Activated CD4-positive, alpha-beta memory T cell treated with anti-CD3 and anti-CD28 coated beads for 36 hours (primary cell): ENCODE data around the gene ADAMTSL1. TPM values are rescaled to one million over a fixed set of nuclear protein-coding genes. Genes with fewer than 3 reads are reported as not detected.

Experiments
- CTCF ChIA-PET: fragments of 350-600 bp; sonication (Branson Sonifier 250); formaldehyde crosslinking; loops from one replicate; lab custom pipeline; 2021; ENCODE audit warnings: antibody characterized with exemption, inconsistent platforms; lab: Charles Lee
- POLR2A ChIA-PET: fragments of 350-600 bp; sonication (Branson Sonifier 250); formaldehyde crosslinking; loops from one replicate; lab custom pipeline; 2021; ENCODE audit warnings: antibody characterized with exemption; lab: Charles Lee
- DNase-seq: peaks from one replicate; pipeline ENCODE4 v3.0.0-alpha.2; 2020
- H3K27ac Mint-ChIP-seq: one replicate; pipeline ENCODE4 v1.8.0; 2021; ENCODE audit warnings: mixed read lengths
- H3K27me3 Mint-ChIP-seq: one replicate; pipeline ENCODE4 v1.8.0; 2021; ENCODE audit warnings: mixed read lengths
- H3K36me3 Mint-ChIP-seq: one replicate; pipeline ENCODE4 v1.8.0; 2021; ENCODE audit warnings: mixed read lengths
- H3K4me1 Mint-ChIP-seq: one replicate; pipeline ENCODE4 v1.8.0; 2021; ENCODE audit warnings: low read depth, mixed read lengths
- H3K4me3 Mint-ChIP-seq: one replicate; pipeline ENCODE4 v1.8.0; 2021; ENCODE audit warnings: mild to moderate bottlenecking, mixed read lengths
- H3K9me3 Mint-ChIP-seq: one replicate; pipeline ENCODE4 v1.8.0; 2021; ENCODE audit warnings: mixed read lengths
- intact Hi-C: fragments of 100-400 bp; cut with micrococcal nuclease; formaldehyde crosslinking; loops from one replicate; pipeline ENCODE4 v1.15.1; 2023
- total RNA-seq, 2 experiments: library from RNA; stranded (reverse); gene quantifications; one replicate each; pipeline ENCODE4 v1.2.3, GENCODE V29; 2021

The ADAMTSL1 gene
- total RNA-seq, 2 experiments from 2014 or later: not detected

DNA sequence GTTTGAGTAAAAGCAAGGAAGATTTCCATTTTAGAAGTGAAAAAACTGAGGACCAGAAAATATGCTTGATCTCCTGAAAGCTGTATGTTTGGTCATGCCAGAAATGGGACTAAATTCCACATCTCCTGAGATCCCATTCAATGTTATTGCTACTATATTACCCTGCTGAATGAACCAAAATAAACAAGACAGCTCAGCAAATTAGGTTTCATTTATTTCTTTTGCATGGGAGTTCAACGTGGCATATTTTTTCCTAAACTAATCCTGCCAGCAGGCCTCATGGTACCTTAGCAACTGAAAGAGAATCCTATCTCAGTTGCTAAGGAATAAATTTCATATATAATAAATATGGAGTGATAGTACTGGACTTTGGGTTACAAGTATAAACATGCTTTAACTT lies 101.7 kb downstream of the ADAMTSL1 start:
- Mint-ChIP-seq H3K4me1 (no peaks in the 10 kb centered on the region), H3K9me3 (peaks cover 1% of the 10 kb centered on the region), H3K27ac (no peak overlapping the region), H3K4me3 (no peak overlapping the region), H3K27me3 (no peaks in the 10 kb centered on the region), H3K36me3 (no peaks in the 10 kb centered on the region)
- DNase-seq: no peak
- intact Hi-C loops: no loop called here
- CTCF ChIA-PET: no interaction called here
- POLR2A ChIA-PET: no interaction called here

DNA sequence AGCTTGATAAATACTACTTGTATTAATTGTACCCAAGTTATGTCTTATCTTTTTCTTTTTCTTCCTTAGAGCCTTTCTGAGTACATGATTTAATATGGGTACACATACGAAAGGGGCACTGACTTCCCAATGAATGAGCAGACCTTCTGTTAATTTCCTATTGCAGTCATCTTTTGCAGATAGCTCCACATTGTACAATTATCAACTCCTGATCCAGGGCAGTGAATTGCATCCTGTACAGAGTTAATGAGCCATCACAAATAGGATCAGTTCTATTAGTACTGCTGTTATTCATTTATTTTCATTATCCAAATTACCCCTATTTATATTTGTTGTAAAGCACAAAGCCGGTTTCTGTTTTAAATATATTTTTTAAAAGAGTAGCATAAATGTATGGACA lies 105.6 kb downstream of the ADAMTSL1 start:
- Mint-ChIP-seq H3K36me3 (no peaks in the 10 kb centered on the region), H3K4me1 (no peaks in the 10 kb centered on the region), H3K27me3 (no peaks in the 10 kb centered on the region), H3K27ac (no peak overlapping the region), H3K4me3 (no peak overlapping the region), H3K9me3 (peaks cover 1% of the 10 kb centered on the region)
- no peak for DNase-seq
- ChIA-PET CTCF (no interaction called here), POLR2A (no interaction called here)
- intact Hi-C loops: no loop called here

DNA sequence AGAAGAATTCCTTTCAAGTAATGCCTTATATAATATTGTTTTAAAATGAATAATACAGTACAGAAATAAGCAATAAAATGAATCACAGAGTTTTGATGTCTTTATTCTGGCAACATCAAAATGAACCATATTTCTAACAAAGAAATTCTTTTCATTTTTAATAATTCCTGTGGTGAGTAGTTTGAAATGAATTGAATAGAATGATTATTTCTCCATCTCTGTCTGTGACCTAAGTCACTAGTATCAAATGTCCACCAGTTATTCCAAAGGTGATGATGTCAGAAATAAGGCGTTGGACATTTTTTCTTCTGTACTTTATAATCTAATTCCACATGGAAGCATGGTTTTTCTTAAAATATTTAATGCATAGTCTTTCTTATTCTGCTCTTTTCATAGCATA lies 106.2 kb downstream of the ADAMTSL1 start:
- H3K9me3 Mint-ChIP-seq: peaks cover 1% of the 10 kb centered on the region
- no peak overlapping the region for H3K4me3 Mint-ChIP-seq
- H3K4me1 Mint-ChIP-seq: no peaks in the 10 kb centered on the region
- POLR2A ChIA-PET: no interaction called here
- no peaks in the 10 kb centered on the region for H3K36me3 Mint-ChIP-seq
- CTCF ChIA-PET: no interaction called here
- intact Hi-C loops: no loop called here
- no peak overlapping the region for H3K27ac Mint-ChIP-seq
- DNase-seq: no peak
- no peaks in the 10 kb centered on the region for H3K27me3 Mint-ChIP-seq

DNA sequence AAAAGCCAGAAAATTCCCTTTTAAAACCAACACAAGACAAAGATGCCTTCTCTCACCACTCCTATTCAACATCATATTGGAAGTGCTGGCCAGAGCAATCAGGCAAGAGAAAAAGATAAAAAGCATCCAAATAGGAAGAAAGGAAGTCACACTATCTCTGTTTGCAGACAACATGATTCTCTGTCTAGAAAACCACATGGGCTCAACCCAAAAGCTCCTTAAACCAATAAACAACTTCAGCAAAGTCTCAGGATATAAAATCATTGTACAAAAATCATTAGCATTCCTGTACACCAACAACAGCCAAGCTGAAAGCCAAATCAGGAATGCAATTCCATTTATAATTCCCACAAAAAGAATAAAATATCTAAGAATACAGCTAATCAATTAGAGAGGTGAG lies 112.0 kb downstream of the ADAMTSL1 start:
- Mint-ChIP-seq H3K4me1 (no peaks in the 10 kb centered on the region), H3K27me3 (no peaks in the 10 kb centered on the region), H3K4me3 (no peak overlapping the region), H3K27ac (no peak overlapping the region), H3K36me3 (no peaks in the 10 kb centered on the region), H3K9me3 (peaks cover 6% of the 10 kb centered on the region)
- intact Hi-C loops: no loop called here
- DNase-seq: no peak
- CTCF ChIA-PET: no interaction called here
- POLR2A ChIA-PET: no interaction called here

DNA sequence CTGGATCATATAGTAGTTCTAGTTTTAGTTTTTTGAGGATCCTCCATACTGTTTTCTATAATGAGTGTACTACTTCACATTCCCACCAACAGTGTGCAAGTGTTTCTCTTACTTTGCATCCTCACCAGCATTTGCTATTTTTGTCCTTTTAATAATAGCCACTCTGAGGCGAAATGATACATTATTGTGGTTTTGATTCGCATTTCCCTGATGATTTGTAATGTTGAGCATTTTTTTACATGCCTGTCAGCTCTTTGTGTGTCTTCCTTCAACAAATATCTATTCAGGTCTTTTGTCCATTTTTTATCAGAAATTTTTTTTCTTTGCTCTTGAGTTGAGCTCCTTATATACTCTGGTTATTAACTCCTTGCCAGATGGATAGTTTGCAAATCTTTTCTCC lies 114.0 kb downstream of the ADAMTSL1 start:
- H3K27ac Mint-ChIP-seq: no peak overlapping the region
- intact Hi-C loops: no loop called here
- POLR2A ChIA-PET: no interaction called here
- H3K4me1 Mint-ChIP-seq: no peaks in the 10 kb centered on the region
- H3K27me3 Mint-ChIP-seq: no peaks in the 10 kb centered on the region
- H3K4me3 Mint-ChIP-seq: no peak overlapping the region
- H3K9me3 Mint-ChIP-seq: peaks cover 21% of the 10 kb centered on the region
- DNase-seq: no peak
- H3K36me3 Mint-ChIP-seq: no peaks in the 10 kb centered on the region
- CTCF ChIA-PET: no interaction called here

DNA sequence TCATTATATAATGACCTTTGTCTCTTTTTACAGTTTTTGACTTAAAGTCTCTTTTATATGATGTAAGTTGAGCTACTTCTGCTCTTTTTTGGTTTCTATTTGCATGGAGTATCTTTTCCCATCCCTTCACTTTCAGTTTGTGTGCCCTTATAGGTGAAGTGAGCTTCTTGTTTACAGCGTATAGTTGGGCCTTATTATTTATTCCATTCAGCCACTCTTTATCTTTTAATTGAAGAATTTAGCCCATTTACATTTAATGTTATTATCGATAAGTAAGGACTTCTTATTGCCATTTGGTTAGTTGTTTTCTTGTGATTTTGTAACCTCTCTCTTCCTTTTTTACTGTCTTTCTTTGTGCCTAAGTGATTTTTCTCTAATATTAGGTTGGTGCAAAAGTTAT lies 117.3 kb downstream of the ADAMTSL1 start:
- peaks cover 25% of the 10 kb centered on the region for H3K9me3 Mint-ChIP-seq
- H3K27me3 Mint-ChIP-seq: no peaks in the 10 kb centered on the region
- ChIA-PET POLR2A (no interaction called here), CTCF (no interaction called here)
- DNase-seq: no peak
- no peak overlapping the region for H3K4me3 Mint-ChIP-seq
- intact Hi-C loops: loop anchor here (10.0 kb wide), 1 partner anchor 74 kb away; no protein-coding TSS in a partner anchor
- H3K27ac Mint-ChIP-seq: no peak overlapping the region
- no peaks in the 10 kb centered on the region for H3K4me1 Mint-ChIP-seq
- H3K36me3 Mint-ChIP-seq: no peaks in the 10 kb centered on the region

DNA sequence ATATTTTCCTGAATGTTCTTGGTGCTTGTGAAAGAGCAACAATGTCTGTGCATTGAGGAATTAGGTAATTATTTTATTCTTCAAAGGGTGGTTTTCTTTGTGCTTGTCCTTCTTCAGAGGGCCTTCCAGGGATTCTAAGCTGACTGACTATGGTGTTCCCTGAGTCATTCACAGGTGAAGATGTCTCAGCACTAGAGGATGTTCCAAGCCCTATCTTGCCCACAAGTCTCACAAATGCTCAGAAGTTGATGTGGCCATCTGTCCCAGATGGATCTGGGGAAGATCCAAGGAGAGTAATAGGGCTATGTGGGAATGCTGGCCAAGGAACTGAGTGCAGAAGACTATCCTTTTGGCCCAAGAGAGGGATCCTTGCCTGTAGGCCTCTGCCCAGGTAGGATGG lies 120.9 kb downstream of the ADAMTSL1 start:
- Mint-ChIP-seq H3K27ac (no peak overlapping the region), H3K9me3 (peaks cover 22% of the 10 kb centered on the region), H3K4me3 (no peak overlapping the region), H3K36me3 (no peaks in the 10 kb centered on the region), H3K4me1 (no peaks in the 10 kb centered on the region), H3K27me3 (no peaks in the 10 kb centered on the region)
- ChIA-PET CTCF (no interaction called here), POLR2A (no interaction called here)
- no peak for DNase-seq
- intact Hi-C loops: loop anchor here (10.0 kb wide), 1 partner anchor 70 kb away; no protein-coding TSS in a partner anchor

DNA sequence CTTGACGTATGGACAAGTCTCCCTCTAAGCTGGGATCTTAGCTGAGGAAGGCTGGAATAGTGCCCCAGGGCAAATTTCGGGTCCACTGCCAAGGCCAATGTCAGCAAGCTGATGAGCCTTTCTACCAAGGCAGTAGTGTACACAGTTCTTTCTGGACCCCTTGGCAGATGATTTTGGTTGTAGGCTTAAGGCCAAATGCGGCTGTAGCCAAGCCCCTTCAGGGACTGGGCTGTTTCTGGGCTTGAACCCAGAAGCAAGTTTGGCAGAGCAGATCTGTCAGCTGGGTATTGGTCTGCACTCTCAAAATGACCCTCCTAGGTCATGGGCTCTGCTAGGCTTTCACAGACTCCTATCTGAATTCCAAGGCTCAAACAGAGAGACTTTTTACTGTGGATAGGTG lies 121.6 kb downstream of the ADAMTSL1 start:
- Mint-ChIP-seq H3K4me3 (no peak overlapping the region), H3K36me3 (no peaks in the 10 kb centered on the region), H3K27ac (no peak overlapping the region), H3K27me3 (no peaks in the 10 kb centered on the region), H3K4me1 (no peaks in the 10 kb centered on the region), H3K9me3 (peaks cover 20% of the 10 kb centered on the region)
- no peak for DNase-seq
- intact Hi-C loops: loop anchor here (10.0 kb wide), 1 partner anchor 69 kb away; no protein-coding TSS in a partner anchor
- POLR2A ChIA-PET: no interaction called here
- CTCF ChIA-PET: no interaction called here

DNA sequence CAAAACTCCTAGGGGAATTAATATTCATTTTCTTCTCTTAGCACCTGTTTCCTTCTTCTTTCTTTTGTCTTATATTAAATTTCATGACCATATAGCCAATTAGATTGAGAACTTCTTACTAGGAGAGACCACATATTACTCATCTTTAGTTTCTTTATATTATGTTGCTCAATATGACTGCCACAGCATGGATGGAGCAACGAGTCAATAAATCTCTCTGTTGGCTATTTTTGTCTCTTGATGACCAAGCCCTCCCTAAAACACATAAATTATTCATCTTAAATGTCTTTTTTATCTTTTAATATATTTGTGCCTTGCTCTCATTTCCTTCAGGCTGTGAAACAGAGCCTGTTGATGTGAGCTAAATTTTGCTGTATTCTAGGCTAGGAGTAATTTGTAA lies 123.0 kb downstream of the ADAMTSL1 start:
- CTCF ChIA-PET: no interaction called here
- peaks cover 9% of the 10 kb centered on the region for H3K9me3 Mint-ChIP-seq
- H3K4me1 Mint-ChIP-seq: no peaks in the 10 kb centered on the region
- H3K27ac Mint-ChIP-seq: no peak overlapping the region
- POLR2A ChIA-PET: no interaction called here
- no peak for DNase-seq
- intact Hi-C loops: loop anchor here (10.0 kb wide), 1 partner anchor 68 kb away; no protein-coding TSS in a partner anchor
- no peak overlapping the region for H3K4me3 Mint-ChIP-seq
- no peaks in the 10 kb centered on the region for H3K27me3 Mint-ChIP-seq
- H3K36me3 Mint-ChIP-seq: no peaks in the 10 kb centered on the region

DNA sequence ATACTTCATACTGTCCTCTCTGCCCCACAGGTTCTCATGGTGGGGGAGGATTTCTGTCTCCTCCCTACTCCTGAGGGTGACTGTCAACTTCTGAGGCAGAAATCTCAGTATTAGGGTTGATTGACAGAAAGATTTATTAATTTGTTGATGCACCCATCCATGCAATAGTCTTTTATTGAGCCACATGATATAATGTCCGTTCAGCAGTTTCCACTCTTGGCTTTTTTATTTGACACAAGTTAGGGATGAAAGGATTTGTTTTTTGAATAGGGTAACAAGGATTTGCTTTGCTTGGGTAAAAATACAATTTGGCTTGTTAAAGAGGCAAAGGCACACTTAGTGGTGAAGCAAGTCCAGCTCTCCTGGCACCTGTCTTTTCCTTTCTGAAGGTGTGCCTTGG lies 125.0 kb downstream of the ADAMTSL1 start:
- CTCF ChIA-PET: no interaction called here
- Mint-ChIP-seq H3K4me3 (no peak overlapping the region), H3K27me3 (no peaks in the 10 kb centered on the region), H3K27ac (no peak overlapping the region), H3K36me3 (no peaks in the 10 kb centered on the region), H3K4me1 (no peaks in the 10 kb centered on the region), H3K9me3 (peaks cover 3% of the 10 kb centered on the region)
- POLR2A ChIA-PET: no interaction called here
- intact Hi-C loops: loop anchor here (10.0 kb wide), 1 partner anchor 66 kb away; no protein-coding TSS in a partner anchor
- DNase-seq: no peak

DNA sequence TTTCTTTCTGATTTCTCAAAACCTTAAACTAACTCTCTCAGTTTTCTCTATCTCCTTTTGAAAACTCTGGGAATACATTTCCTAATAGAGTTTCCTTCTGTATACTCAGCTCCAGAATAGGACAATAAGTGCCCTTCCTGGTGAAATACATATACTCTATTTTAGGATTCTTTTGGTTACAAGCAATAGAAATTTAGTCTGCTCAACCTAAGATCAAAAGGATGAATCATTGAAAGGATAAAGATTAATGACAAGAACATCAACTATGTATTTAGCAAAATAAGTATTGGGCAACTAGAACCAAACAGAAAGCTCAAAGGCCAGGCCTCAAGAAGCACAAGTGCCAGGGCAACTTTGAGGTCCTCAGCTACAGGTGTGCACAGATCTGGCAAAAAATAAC lies 127.1 kb downstream of the ADAMTSL1 start:
- CTCF ChIA-PET: no interaction called here
- DNase-seq: no peak
- intact Hi-C loops: no loop called here
- Mint-ChIP-seq H3K36me3 (no peaks in the 10 kb centered on the region), H3K4me1 (no peaks in the 10 kb centered on the region), H3K9me3 (no peaks in the 10 kb centered on the region), H3K4me3 (no peak overlapping the region), H3K27ac (no peak overlapping the region), H3K27me3 (no peaks in the 10 kb centered on the region)
- POLR2A ChIA-PET: no interaction called here

DNA sequence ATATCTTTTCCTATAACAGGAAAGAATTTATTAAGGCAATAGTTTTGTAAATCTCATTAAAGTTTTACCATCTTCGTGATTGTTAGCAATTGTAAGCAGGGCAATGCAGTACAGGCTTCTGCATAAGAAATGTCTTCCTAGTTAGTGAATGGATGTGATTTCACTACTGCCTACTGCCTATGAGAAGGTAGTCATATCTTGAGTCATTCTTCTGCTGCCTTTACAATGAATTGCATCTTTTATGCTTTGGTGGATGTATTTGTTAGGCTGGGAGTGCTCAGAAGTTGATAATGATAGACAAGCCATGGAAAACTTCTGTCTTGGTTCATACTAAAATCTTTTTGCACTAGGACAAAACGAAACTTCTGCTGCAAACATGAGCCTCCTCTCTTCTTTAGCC lies 128.0 kb downstream of the ADAMTSL1 start:
- Mint-ChIP-seq H3K9me3 (no peaks in the 10 kb centered on the region), H3K4me1 (no peaks in the 10 kb centered on the region), H3K36me3 (no peaks in the 10 kb centered on the region), H3K27ac (no peak overlapping the region), H3K27me3 (no peaks in the 10 kb centered on the region), H3K4me3 (no peak overlapping the region)
- intact Hi-C loops: no loop called here
- POLR2A ChIA-PET: no interaction called here
- DNase-seq: no peak
- CTCF ChIA-PET: no interaction called here

DNA sequence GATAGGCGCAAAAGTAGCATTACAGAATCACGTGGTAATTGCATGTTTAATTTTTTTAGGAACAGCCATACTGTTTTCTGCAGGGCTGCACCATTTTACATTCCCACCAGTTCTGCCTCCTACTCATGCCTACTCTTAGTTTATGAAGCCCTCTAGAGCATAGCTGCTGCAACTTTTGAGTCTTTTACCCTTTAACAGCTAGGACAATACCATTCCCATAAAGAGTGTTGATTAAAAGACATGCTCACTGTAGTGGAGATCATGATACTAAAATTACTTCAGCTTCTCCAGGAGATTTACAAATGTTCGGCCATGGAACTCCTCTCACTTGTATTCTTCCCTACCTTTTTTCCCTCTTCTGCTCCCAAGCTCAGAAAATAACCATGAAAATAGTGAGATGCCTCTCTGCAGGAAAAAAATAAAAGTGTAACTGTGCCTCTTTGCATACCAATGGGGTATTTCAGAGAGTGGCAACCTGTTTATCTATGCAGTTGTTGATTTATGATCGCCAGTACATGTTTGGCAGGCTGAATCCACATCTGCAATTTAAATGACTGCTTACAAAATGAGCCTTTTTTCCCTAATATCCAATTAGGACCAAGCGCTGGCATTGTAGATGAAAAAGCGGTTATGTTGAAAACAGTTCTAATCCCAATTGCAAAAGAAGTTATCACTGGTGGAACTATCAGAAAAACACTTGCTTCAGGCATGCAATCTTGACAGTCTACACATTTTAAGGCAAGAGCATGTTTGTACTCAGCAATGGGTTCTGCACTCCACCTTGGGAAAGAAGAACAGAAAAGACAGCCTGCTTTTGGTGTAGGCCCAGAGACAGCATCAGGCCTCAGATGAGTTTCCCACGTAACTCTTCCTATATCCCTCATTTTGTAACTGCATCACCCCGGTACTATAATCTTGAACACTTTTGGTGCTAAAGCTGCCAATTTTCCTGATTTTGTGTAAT lies 131.1 kb downstream of the ADAMTSL1 start:
- DNase-seq: no peak
- Mint-ChIP-seq H3K4me1 (no peaks in the 10 kb centered on the region), H3K4me3 (no peak overlapping the region), H3K27ac (no peak overlapping the region), H3K9me3 (no peaks in the 10 kb centered on the region), H3K36me3 (no peaks in the 10 kb centered on the region), H3K27me3 (no peaks in the 10 kb centered on the region)
- intact Hi-C loops: no loop called here
- ChIA-PET CTCF (no interaction called here), POLR2A (no interaction called here)
